ENCODE measurements around the gene MFSD6. TPM values are rescaled to one million over a fixed set of nuclear protein-coding genes. Genes with fewer than 3 reads are reported as not detected.

MFSD6 gene
- total and polyA plus RNA-seq, 2 of the 8 experiments (the other 6 are each of a cell fraction or from before 2014, with no cell fraction given): 1.8 to 5.1 TPM

DNA sequence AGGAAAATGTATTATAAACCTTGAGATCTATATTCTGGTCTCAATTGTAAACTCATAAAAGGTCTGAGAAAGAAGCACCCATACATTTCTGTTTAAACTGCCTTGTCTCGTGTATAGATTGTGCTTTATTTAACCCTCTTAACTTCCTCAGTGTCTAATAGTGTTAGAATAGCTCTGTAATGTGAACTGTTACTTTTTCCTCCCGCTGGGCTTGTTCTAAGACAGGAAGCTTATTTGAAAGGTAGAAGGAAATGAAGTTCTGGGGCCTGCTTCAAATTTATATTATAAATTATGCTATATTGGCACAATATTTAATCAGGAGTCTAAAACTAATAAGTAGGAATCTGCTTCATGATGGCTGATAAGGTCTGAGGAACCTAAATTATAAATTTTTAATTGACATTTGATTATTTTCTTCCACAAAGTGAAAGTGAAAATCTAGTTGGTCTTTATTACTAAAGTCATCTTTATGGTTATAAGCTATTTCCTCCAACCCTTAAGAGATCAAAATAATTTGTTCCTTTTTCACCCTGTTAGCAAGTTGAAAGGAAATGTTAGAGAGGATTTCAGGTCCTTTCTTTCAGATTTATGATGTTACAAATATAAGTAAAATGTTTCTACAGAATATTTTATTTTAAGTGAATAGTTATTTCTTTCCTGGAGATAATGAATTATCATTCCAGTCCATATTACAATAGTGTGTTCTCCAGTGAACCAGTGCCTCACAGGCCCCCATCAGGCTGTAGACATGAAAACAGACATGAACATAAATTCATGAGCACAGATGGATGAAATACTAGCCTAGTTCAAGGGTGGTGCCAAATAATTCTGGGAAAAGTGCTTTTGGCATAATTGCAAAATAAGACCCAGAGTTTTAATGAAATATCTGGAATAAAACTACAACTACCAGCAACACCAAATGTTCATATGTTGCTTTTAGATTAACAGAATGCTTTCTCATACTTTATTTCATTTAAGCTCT, 7.9 kb downstream of the MFSD6 start (continued):
- TF ChIP-seq CBX5 (IDR thresholded peaks at IDR 0.05; ENCODE audit: low read depth, low read length) (no peak), EZH2 (IDR thresholded peaks at IDR 0.05; ENCODE audit: low read depth, low read length, severe bottlenecking) (no peak), PHF8 (conservative IDR thresholded peaks at IDR 0.05; ENCODE audit: low read depth, low read length) (no peak), EGR1 (IDR thresholded peaks at IDR 0.05; ENCODE audit: borderline replicate concordance, low read depth, low read length) (no peak), CBX8 (IDR thresholded peaks at IDR 0.05; ENCODE audit: borderline replicate concordance, low read depth, low read length) (no peak)
